Hematopoietic multipotent progenitor cell treated with erythropoietin and hydrocortisone succinate and interleukin-3 and kit ligand, for 6 days (in vitro differentiated cells): ENCODE data around the gene NEURL4.

Source experiments
- DNase-seq: peaks from one replicate; pipeline ENCODE4 v3.0.0-alpha.2; 2015

The NEURL4 gene

DNA sequence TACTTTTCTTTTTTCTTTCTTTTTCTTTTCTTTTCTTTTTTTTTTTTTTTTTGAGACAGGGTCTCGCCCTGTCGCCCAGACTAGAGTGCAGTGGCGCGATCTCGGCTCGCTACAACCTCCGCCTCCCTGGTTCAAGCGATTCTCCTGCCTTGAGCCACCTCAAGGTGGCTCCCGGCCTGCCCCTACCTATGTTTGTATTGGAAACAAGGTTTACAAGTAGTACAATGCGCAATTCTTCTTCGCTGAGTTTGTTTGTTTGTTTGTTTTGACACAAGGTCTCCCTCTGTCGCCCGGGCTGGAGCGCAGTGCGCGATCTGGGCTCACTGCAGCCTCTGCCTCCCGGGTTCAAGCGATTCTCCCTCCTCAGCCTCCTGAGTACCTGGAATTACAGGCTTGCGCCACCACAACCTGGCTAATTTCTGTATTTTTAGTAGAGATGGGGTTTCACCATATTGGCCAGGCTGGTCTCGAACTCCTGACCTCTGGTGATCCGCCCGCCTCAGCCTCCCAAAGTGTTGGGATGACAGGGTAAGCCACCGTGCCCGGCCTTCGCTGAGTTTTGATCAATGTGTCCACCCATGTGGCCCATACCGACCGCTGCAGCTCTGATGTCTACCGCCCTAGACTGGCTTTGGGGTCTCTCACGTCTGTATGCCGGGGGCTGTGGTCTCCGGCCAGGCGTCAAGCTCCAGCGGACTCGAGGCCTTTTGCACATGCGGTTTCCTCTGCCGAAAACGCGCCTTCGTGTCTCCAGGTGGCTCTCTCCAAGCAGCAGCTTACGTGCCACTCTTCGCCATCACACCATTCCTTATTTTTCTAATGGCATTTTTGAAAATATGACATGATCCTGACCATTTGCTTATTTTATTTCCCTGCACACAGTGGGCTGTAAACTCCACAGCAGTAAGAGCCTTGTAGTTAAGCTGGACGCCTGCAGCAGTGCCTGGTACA, 33.6 kb downstream of the NEURL4 start:
- peak; percentile 49 for DNase-seq

- DNase-seq, result peak; percentile 84
Measured at GRCh38 chr17:7294614-7295153, 34.5 kb downstream of the NEURL4 start, which contains the start of gene YBX2. Gene YBX2, minus strand, starts transcription at chr17:7294639. Its CDS starts 139 bp downstream, at chr17:7294500.

DNA sequence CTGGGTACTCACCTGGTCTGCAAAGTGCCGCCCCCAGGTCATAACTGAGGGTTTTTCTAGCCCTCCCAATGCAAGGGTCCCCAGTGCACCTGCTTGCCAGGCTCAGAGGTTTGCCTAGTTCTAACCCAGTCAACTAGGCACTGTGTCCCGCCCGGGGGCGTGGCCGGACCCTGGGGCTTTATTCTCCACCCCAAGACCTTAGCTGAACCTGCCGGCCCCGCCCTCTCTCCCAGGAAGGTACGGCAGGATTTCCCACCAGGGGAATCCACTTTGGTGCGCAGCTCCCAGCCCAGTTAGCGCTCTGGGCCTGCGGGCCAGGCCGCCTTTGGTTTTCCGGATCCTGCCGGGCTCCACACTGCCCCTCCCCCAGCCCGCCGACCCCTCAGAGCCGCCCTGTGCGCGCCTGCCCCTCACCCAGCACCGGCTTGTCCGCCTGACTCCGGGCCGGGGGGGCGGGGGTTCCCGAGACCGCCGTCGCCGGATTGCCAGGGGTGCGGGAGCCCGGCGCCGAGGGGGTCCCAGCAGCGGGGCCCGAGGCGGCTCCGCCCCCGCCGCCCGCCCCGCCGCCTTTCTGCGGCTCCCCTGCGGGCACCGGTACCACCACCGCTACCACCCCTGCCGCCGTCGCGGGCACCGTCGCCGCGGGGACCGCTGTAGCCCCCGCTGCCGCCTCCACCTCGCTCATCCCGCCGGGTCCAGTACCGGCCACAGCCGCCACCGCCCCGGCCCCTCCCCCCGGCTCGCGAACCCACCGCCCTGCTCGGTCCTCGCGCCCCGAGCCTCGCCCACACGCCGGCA, 35.1 kb downstream of the NEURL4 start:
- DNase-seq, result peak; percentile 82

GRCh38 chr17:7293159-7293558, 36.0 kb downstream of the NEURL4 start:
- no peak for DNase-seq

- no peak for DNase-seq
Measured at GRCh38 chr17:7292729-7293128, 36.4 kb downstream of the NEURL4 start.

- no peak for DNase-seq
Measured at GRCh38 chr17:7292194-7292593, 36.9 kb downstream of the NEURL4 start.

DNA sequence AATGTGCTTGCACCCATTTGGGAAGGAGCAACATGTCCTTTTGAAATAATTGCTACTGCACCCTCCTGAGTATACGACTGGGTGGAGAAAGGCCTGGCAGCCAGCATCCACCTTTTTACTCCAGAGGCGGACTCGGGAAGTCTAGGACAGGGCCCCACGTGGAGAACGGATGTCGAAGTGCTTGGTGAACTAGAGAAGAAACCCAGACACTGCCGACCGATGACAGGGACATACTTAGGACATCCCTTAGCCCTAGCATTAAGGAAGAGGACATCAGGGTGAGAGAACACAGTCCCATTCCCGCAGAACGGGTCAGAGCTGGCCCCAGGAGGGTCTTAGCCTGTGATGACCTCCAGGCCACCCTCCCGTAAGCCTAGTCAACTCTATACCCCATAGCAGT, 38.5 kb downstream of the NEURL4 start:
- no peak for DNase-seq

DNA sequence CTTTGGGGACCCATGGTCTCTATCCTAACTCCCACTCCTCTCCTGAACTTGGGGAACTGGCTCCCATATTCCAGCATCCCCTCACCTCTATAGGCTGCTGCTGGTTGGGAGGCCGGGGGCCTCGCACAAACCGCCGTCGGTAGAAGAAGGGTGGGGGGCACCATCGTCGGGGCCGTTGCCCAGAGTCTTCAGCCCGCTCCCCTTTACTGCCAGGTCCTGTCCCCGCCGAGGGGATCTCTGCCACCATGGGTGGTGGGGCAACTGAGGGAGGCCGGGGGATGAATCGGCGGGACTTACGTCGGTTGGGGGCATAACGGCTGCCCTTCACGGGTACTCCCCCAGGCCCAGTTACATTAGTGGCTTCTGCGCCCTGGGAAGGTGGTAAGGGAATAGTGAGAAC, 39.0 kb downstream of the NEURL4 start:
- no peak for DNase-seq

GRCh38 chr17:7289256-7290032, 39.7 kb downstream of the NEURL4 start:
- DNase-seq, result no peak

DNA sequence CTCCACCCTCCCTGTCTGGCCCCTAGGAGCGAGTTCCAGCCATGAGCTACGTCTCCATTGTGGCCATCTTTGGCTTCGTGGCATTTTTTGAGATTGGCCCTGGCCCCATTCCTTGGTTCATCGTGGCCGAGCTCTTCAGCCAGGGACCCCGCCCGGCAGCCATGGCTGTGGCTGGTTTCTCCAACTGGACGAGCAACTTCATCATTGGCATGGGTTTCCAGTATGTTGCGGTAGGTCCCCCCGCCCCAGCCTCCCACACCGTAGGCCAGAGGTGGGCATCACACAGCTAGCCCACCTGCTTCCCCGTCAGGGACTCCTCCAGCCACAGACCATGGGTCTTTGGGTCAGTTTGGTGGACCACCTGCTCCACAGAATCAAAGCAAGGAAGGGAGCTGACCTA, 43.5 kb downstream of the NEURL4 start:
- DNase-seq, result no peak

- no peak for DNase-seq
Measured at GRCh38 chr17:7284911-7285310, 44.2 kb downstream of the NEURL4 start.

- DNase-seq, result no peak
Measured at GRCh38 chr17:7283471-7284216, 45.5 kb downstream of the NEURL4 start.

DNA sequence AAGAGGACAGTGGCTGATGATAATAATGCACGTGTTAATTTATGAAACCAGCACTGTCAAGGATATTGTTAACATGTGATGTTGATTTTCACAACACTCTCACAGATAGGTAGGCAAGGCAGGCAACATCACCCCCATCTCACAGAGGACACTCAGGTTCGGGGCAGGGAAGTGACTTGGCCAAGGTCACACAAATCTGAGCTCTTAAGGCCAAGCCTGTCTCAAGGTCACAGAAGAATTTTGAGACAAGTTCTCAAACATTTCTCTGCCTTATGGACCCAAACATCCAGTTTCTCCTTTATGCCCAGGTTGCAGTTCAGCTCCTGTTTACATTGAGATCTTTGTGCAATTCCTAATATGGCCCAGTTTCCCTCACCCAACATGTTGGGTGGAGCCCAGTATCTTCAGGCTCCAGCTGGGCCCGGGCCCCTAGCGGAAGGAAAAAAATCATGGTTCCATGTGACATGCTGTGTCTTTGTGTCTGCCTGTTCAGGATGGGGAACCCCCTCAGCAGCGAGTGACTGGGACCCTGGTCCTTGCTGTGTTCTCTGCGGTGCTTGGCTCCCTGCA, 46.3 kb downstream of the NEURL4 start:
- peak; percentile 89 for DNase-seq

DNA sequence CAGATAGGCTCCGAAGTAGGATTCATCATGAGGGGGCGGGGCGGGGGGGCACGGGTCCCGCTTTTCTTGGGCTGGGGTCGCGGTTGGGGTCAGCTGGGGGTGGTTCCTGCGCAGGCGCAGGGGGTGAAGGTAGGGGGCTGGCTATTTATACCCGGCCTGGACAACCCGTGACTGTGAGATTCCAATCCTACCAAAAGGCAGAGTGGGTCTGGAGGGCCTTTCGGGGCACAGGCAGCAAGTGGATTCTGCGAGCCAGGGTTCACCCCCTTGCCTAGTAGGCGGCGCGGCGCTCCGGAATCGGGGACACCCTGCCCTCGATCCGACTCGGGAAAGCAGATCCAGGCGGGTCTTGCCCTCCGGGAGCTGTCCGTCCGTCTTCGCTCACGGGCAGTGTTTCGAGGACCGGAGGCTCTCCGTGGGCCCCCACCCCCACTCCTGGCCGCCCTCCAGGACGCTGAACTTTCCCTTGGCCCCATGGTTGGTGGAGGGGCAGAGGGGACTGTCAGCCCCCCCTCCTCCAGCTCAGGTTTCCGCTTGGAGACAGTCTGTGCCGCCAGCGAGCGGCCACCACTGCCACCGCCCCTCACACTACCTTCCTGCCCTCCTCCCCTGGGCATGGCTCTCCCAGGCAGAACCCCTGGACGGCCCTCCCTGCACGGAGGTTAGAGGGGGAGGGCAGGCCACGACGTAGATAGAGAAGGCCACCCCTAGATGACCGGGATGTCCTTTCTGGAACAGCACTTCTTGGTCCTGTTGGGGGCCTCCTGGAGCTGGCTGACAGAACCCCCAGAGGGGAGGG, 47.0 kb downstream of the NEURL4 start:
- DNase-seq, result peak; percentile 46

DNA sequence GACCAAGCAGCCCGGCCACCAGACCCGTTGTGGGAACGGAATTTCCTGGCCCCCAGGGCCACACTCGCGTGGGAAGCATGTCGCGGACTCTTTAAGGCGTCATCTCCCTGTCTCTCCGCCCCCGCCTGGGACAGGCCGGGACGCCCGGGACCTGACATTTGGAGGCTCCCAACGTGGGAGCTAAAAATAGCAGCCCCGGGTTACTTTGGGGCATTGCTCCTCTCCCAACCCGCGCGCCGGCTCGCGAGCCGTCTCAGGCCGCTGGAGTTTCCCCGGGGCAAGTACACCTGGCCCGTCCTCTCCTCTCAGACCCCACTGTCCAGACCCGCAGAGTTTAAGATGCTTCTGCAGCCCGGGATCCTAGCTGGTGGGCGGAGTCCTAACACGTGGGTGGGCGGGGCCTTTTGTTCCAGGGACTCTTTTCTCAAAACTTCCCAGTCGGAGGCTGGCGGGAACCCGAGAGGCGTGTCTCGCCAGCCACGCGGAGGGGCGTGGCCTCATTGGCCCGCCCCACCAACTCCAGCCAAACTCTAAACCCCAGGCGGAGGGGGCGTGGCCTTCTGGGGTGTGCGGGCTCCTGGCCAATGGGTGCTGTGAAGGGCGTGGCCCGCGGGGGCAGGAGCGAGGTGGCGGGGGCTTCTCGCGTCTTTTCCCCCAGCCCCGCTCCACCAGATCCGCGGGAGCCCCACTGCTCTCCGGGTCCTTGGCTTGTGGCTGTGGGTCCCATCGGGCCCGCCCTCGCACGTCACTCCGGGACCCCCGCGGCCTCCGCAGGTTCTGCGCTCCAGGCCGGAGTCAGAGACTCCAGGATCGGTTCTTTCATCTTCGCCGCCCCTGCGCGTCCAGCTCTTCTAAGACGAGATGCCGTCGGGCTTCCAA, 47.8 kb downstream of the NEURL4 start, which contains the start of gene SLC2A4:
TSS of gene SLC2A4 (plus strand) at position 645 of the 879 bp plus-strand sequence. CDS start at position 862, 217 bp downstream.
- DNase-seq, result peak; percentile 98

GRCh38 chr17:7280519-7281073, 48.5 kb downstream of the NEURL4 start:
- peak; percentile 94 for DNase-seq

DNA sequence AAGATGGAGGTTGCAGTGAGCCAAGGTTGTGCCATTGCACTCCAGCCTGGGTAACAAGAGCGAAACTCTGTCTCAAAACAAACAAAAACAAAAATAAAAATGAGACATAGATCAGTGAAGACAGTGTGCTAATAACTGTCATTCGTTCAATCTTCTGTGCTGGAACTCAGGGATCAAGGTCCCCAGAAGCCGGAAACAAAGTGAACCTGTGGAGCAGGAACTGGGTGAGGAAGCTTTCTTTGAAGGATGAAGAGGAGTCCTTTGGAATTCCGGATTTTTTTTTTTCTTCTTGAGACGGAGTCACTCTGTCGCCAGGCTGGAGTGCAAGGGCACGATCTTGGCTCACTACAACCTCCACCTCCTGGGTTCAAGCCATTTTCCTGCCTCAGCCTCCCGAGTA, 49.7 kb downstream of the NEURL4 start:
- DNase-seq, result no peak

GRCh38 chr17:7266784-7267183, 62.4 kb downstream of the NEURL4 start:
- no peak for DNase-seq
